ENCODE data around the gene BACH2.
"Not testable (repeated sequence)": the region's sequence is repeated elsewhere in the genome, so short reads cannot be mapped to it uniquely, and the experiment has no call there.

BACH2 gene

DNA sequence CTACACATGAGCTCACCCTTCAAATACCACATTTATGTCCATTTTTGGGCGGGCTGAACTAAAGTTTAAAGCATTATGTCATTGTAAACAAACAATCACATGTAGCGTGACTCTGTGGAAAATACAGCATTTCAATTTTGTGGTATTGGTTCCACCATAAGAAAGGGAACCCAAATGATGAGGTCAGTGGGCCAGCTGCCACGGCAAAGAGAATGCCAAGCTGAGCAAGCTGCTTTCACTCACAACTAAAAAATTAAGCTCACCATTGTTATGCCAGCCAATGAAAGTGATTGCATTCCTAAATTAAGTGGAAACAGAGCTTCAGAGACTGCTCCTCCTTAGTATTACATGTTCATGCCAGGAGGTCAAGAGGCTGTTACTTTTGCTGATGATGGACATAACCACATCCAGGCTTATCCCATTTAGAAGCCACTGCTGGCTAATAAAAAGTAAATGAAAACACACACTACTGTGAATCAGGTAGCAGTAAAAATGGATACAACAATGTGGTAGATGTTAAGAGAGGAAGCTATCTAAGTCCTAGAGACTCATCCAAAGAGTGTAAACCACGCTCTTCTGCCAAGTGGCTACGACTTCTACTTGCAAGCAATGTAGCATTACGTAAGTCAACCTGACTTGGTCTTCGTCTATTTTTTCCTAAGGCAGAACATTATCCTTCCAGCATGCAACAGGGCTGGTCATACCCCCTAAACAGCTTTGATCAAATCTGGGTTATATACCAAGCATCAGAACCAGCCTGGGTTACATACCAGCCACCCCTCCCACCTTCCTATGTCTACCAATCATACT, 164.8 kb downstream of the BACH2 start:
- no peak overlapping the region for H3K27ac ChIP-seq (ENCODE audit: low read depth, low read length)
- peaks cover 7% of the 10 kb centered on the region; the same call in 1 of the 2 replicates for H3K4me1 ChIP-seq (ENCODE audit: control insufficient read depth, insufficient read depth, low read length)
- no peaks in the 10 kb centered on the region for H3K36me3 ChIP-seq (ENCODE audit: control insufficient read depth, insufficient read depth, low read length)
- H3K4me3 ChIP-seq (ENCODE audit: low read depth, low read length): no peak overlapping the region
- no peaks in the 10 kb centered on the region for H3K9me3 ChIP-seq (ENCODE audit: control insufficient read depth, insufficient read depth, low read depth, low read length)
- H3K9ac ChIP-seq (ENCODE audit: low read length): no peak overlapping the region
- H3K27me3 ChIP-seq (ENCODE audit: control insufficient read depth, insufficient read depth, low read length): no peaks in the 10 kb centered on the region

DNA sequence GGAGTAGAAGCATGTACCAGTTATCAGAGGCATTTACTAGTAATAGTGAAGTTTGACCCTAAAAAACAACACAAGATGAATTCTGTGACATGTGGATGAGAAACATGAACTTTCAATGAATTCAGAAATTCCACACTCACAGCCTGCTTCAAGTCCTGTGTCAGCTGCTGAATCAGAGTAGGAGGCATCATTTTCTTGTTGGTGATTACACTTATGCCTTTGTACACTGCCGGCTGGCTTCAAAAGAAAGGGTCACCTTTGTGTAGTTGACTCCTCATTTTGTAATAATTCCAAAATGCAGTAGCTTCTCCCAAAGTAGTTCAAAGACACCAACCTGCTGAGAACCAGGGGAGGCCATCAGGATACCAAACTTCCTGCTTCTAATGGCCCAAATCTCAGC, 165.5 kb downstream of the BACH2 start:
- H3K27me3 ChIP-seq (ENCODE audit: control insufficient read depth, insufficient read depth, low read length): no peaks in the 10 kb centered on the region
- no peak overlapping the region for H3K4me3 ChIP-seq (ENCODE audit: low read depth, low read length)
- H3K9me3 ChIP-seq (ENCODE audit: control insufficient read depth, insufficient read depth, low read depth, low read length): no peaks in the 10 kb centered on the region
- H3K36me3 ChIP-seq (ENCODE audit: control insufficient read depth, insufficient read depth, low read length): no peaks in the 10 kb centered on the region
- H3K4me1 ChIP-seq (ENCODE audit: control insufficient read depth, insufficient read depth, low read length): peaks cover 5% of the 10 kb centered on the region; the same call in 1 of the 2 replicates
- no peak overlapping the region for H3K9ac ChIP-seq (ENCODE audit: low read length)
- no peak overlapping the region for H3K27ac ChIP-seq (ENCODE audit: low read depth, low read length)

DNA sequence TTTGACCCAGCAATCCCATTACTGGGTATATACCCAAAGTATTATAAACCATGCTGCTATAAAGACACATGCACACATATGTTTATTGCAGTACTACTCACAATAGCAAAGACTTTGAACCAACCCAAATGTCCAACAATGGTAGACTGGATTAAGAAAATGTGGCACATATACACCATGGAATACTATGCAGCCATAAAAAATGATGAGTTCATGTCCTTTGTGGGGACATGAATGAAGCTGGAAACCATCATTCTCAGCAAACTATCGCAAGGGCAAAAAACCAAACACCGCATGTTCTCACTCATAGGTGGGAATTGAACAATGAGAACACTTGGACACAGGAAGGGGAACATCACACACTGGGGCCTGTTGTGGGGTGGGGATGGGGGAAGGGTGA, 168.0 kb downstream of the BACH2 start:
- not testable (repeated sequence) for H3K36me3 ChIP-seq (ENCODE audit: control insufficient read depth, insufficient read depth, low read length); H3K27me3 ChIP-seq (ENCODE audit: control insufficient read depth, insufficient read depth, low read length)

DNA sequence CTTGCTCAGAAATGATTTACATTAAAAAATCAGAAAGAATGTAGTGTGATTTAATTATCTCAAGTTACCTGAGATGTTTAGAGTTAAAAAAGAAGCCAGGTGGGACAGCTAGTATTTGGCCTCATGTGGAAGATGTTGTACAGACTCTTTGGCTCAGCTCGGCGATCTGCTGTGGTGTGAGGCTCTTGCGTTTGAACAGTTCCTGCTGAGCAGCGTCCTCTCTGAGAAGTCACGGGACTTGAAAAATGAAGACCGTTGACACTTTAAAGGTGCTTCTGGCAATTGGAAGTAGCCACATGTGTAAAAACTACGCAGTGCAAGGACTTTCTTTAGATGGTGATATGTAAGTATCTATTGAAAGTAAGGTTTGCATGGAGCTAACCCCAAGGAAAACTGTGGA, 169.0 kb downstream of the BACH2 start:
- no peak overlapping the region for H3K4me3 ChIP-seq (ENCODE audit: low read depth, low read length)
- no peak overlapping the region for H3K27ac ChIP-seq (ENCODE audit: low read depth, low read length)
- no peaks in the 10 kb centered on the region for H3K36me3 ChIP-seq (ENCODE audit: control insufficient read depth, insufficient read depth, low read length)
- no peak overlapping the region for H3K9ac ChIP-seq (ENCODE audit: low read length)
- H3K27me3 ChIP-seq (ENCODE audit: control insufficient read depth, insufficient read depth, low read length): no peaks in the 10 kb centered on the region
- H3K9me3 ChIP-seq (ENCODE audit: control insufficient read depth, insufficient read depth, low read depth, low read length): no peaks in the 10 kb centered on the region
- H3K4me1 ChIP-seq (ENCODE audit: control insufficient read depth, insufficient read depth, low read length): no peaks in the 10 kb centered on the region; the same call in 1 of the 2 replicates

More for the DNA sequence above, 168.0 kb downstream of the BACH2 start:
- not testable (repeated sequence) for H3K9ac ChIP-seq (ENCODE audit: low read length); H3K4me3 ChIP-seq (ENCODE audit: low read depth, low read length); H3K4me1 ChIP-seq (ENCODE audit: control insufficient read depth, insufficient read depth, low read length); H3K9me3 ChIP-seq (ENCODE audit: control insufficient read depth, insufficient read depth, low read depth, low read length); H3K27ac ChIP-seq (ENCODE audit: low read depth, low read length)

DNA sequence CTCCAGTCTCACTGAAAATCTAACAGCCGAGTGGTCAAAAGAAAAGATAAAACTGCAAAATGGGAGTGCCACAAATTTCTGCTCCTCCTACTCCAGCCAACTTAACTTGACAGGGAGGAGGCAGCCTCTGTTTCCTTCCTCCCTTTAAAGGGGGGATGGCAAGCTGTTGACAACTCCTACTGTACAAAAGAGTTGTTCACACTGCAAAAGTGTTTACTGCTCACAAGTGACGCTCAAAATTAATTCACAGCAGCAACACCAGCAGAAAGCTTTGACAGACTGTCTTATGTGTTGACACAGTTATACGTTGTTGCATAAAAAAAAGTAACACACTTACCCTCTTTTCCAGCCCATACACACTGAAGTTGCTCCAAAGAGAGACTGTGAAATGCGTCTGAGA, 169.8 kb downstream of the BACH2 start:
- Histone ChIP-seq H3K27ac (ENCODE audit: low read depth, low read length) (no peak overlapping the region), H3K9me3 (ENCODE audit: control insufficient read depth, insufficient read depth, low read depth, low read length) (no peaks in the 10 kb centered on the region), H3K9ac (ENCODE audit: low read length) (no peak overlapping the region), H3K27me3 (ENCODE audit: control insufficient read depth, insufficient read depth, low read length) (no peaks in the 10 kb centered on the region), H3K4me1 (ENCODE audit: control insufficient read depth, insufficient read depth, low read length) (no peaks in the 10 kb centered on the region; the same call in 1 of the 2 replicates), H3K4me3 (ENCODE audit: low read depth, low read length) (no peak overlapping the region), H3K36me3 (ENCODE audit: control insufficient read depth, insufficient read depth, low read length) (no peaks in the 10 kb centered on the region)

DNA sequence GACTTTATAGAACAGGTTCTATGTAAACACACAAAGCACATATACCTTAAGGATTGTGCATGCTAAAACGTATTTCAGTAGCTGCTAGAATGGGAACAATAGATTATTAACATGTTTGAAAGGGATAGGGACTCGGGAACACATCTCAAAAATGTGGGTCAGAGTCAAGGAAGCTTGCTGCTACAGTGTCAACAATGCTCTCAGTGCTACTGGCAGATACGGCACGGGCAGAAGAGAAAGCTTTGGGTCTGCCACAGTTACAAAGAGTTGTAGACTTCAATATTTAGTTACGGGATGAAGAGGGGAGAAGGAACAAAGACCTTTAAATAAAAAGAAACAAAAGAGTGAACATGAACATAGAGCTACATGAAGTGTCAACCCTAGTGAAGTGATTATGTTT, 170.5 kb downstream of the BACH2 start:
- no peaks in the 10 kb centered on the region for H3K27me3 ChIP-seq (ENCODE audit: control insufficient read depth, insufficient read depth, low read length)
- H3K27ac ChIP-seq (ENCODE audit: low read depth, low read length): no peak overlapping the region
- no peak overlapping the region for H3K4me3 ChIP-seq (ENCODE audit: low read depth, low read length)
- no peaks in the 10 kb centered on the region for H3K36me3 ChIP-seq (ENCODE audit: control insufficient read depth, insufficient read depth, low read length)
- H3K9me3 ChIP-seq (ENCODE audit: control insufficient read depth, insufficient read depth, low read depth, low read length): no peaks in the 10 kb centered on the region
- H3K9ac ChIP-seq (ENCODE audit: low read length): no peak overlapping the region
- H3K4me1 ChIP-seq (ENCODE audit: control insufficient read depth, insufficient read depth, low read length): no peaks in the 10 kb centered on the region; the same call in 1 of the 2 replicates

DNA sequence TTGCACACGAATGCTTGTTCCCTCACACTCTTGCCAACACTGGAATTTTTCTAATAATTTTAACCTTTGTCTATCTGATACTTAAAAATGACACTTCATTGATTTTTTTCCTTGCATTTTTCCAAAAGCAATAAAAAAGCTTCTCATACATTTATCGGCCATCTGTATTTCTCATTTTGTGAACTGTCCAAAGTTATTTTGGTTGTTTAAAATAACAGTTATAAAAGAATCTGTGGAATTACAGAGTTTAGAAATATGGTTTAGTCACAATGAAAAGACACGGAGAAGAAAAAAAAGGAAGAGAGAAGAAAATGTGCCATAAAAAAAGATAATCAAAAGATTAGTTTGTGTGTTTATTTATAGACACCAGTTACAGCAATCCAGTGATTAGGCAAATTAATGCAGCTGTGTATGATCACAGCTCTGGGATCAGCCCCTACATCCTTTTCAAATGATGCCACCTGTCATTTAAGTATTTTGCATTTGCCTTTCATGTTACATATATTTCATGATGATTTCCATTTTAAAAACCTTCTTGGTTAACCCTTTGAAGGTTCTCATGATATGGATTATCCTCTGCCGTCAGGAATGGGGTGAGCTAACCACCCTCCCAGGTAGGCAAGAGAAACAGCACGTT, 171.7 kb downstream of the BACH2 start:
- no peaks in the 10 kb centered on the region for H3K27me3 ChIP-seq (ENCODE audit: control insufficient read depth, insufficient read depth, low read length)
- H3K9ac ChIP-seq (ENCODE audit: low read length): no peak overlapping the region
- no peaks in the 10 kb centered on the region; the same call in 1 of the 2 replicates for H3K4me1 ChIP-seq (ENCODE audit: control insufficient read depth, insufficient read depth, low read length)
- H3K36me3 ChIP-seq (ENCODE audit: control insufficient read depth, insufficient read depth, low read length): no peaks in the 10 kb centered on the region
- no peak overlapping the region for H3K27ac ChIP-seq (ENCODE audit: low read depth, low read length)
- H3K4me3 ChIP-seq (ENCODE audit: low read depth, low read length): no peak overlapping the region
- H3K9me3 ChIP-seq (ENCODE audit: control insufficient read depth, insufficient read depth, low read depth, low read length): no peaks in the 10 kb centered on the region

DNA sequence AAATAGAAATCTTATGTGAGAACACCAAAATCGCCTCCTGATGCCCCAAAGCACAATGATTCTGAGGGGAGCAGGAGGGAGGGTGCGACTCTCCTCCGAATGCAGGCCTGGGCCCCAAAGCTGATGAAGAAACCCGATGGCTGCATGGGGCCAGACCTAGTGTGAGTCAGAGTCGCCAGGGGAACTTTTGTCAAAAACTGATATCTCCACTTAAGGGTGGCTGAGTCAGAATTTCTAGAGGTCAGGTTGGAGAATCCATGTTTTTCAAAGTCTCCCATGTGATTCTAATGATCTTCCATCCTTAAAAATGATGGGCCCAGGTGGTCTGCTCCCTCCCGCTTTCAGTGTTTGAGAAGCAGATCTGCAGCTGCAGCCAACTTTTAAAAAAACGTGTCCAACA, 172.8 kb downstream of the BACH2 start:
- H3K4me3 ChIP-seq (ENCODE audit: low read depth, low read length): no peak overlapping the region
- H3K4me1 ChIP-seq (ENCODE audit: control insufficient read depth, insufficient read depth, low read length): no peaks in the 10 kb centered on the region; the same call in 1 of the 2 replicates
- no peaks in the 10 kb centered on the region for H3K9me3 ChIP-seq (ENCODE audit: control insufficient read depth, insufficient read depth, low read depth, low read length)
- H3K27me3 ChIP-seq (ENCODE audit: control insufficient read depth, insufficient read depth, low read length): no peaks in the 10 kb centered on the region
- no peaks in the 10 kb centered on the region for H3K36me3 ChIP-seq (ENCODE audit: control insufficient read depth, insufficient read depth, low read length)
- H3K9ac ChIP-seq (ENCODE audit: low read length): no peak overlapping the region
- H3K27ac ChIP-seq (ENCODE audit: low read depth, low read length): no peak overlapping the region

DNA sequence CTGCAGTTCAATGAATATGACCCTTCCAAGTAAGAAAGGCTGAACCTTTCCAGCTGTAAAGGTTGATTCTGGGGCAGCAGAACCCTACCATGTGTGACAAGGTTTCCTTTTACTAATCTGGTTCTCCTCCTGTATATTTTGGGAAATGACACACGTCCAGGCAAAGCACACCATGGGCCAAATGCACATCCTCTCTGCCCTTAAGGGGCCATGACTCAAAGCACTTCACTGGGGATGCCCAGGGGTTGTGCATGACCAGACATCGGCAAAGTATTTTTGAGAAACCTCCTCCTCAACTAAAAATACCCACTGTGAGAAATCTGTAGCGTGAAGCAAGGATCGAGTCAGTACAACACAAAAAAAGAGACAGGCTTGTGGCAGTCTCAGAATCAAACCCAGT, 174.7 kb downstream of the BACH2 start:
- Histone ChIP-seq H3K4me1 (ENCODE audit: control insufficient read depth, insufficient read depth, low read length) (no peaks in the 10 kb centered on the region; the same call in 1 of the 2 replicates), H3K27ac (ENCODE audit: low read depth, low read length) (no peak overlapping the region)

DNA sequence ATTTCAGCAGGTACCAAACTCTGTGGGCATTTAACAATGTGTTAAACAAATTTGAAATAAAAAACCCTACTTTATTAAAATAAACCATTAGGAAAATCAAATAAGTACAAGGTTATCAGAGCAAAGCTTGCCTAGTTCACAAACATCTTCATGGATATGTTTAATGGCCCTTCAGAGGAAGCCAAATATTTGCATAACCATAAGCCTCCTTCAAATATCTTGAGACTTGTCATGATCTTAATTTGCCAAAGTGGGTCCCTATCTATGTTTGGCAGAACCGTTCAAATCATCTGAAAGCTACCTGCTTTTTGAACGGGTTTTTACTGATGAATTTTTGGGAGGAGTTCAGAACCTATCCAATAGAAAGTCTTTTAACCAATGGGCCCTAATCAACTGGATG, 176.3 kb downstream of the BACH2 start:
- H3K36me3 ChIP-seq (ENCODE audit: control insufficient read depth, insufficient read depth, low read length): no peaks in the 10 kb centered on the region
- no peaks in the 10 kb centered on the region for H3K4me1 ChIP-seq (ENCODE audit: control insufficient read depth, insufficient read depth, low read length)
- no peak overlapping the region for H3K4me3 ChIP-seq (ENCODE audit: low read depth, low read length)
- H3K27me3 ChIP-seq (ENCODE audit: control insufficient read depth, insufficient read depth, low read length): no peaks in the 10 kb centered on the region
- H3K9me3 ChIP-seq (ENCODE audit: control insufficient read depth, insufficient read depth, low read depth, low read length): 0 out of 2 replicates have a peak, but pooled peaks cover 2% of the 10 kb centered on the region
- H3K27ac ChIP-seq (ENCODE audit: low read depth, low read length): no peak overlapping the region
- H3K9ac ChIP-seq (ENCODE audit: low read length): no peak overlapping the region

More for the DNA sequence above, 174.7 kb downstream of the BACH2 start:
- Histone ChIP-seq H3K27me3 (ENCODE audit: control insufficient read depth, insufficient read depth, low read length) (no peaks in the 10 kb centered on the region), H3K9me3 (ENCODE audit: control insufficient read depth, insufficient read depth, low read depth, low read length) (no peaks in the 10 kb centered on the region), H3K36me3 (ENCODE audit: control insufficient read depth, insufficient read depth, low read length) (no peaks in the 10 kb centered on the region), H3K9ac (ENCODE audit: low read length) (no peak overlapping the region), H3K4me3 (ENCODE audit: low read depth, low read length) (no peak overlapping the region)

DNA sequence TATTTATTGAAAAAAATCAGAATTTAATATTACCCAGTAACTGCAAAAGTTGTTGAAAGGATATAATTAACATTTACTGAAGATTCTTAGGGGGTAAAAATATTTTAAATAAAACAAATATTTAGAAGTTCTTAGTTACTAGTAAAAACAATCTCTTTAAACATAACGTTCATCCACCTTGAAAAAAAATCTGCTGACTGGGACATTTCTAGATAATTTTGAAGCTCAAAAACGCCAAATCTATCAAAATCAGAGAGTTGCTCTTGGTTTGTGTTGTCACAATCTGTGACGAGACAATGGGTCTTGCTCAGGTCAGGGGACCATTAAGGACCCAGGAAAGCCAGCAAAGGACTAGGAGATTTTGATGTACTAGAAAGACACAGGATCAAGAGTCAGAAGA, 177.0 kb downstream of the BACH2 start:
- H3K27ac ChIP-seq (ENCODE audit: low read depth, low read length): no peak overlapping the region
- no peak overlapping the region for H3K9ac ChIP-seq (ENCODE audit: low read length)
- no peaks in the 10 kb centered on the region for H3K27me3 ChIP-seq (ENCODE audit: control insufficient read depth, insufficient read depth, low read length)
- H3K4me3 ChIP-seq (ENCODE audit: low read depth, low read length): no peak overlapping the region
- 0 out of 2 replicates have a peak, but pooled peaks cover 2% of the 10 kb centered on the region for H3K9me3 ChIP-seq (ENCODE audit: control insufficient read depth, insufficient read depth, low read depth, low read length)
- no peaks in the 10 kb centered on the region for H3K4me1 ChIP-seq (ENCODE audit: control insufficient read depth, insufficient read depth, low read length)
- no peaks in the 10 kb centered on the region for H3K36me3 ChIP-seq (ENCODE audit: control insufficient read depth, insufficient read depth, low read length)

Data from HUES6 (cell line).